H1 (cell line): Measurements from ENCODE around the gene INAFM2. TPM values are rescaled to one million over a fixed set of nuclear protein-coding genes. Genes with fewer than 3 reads are reported as not detected.

Source experiments
- CTCF ChIA-PET: fragments of 300-600 bp; sonication (Branson Sonifier 250); formaldehyde crosslinking; loops from one replicate; lab custom pipeline; 2021; ENCODE audit not compliant: partially characterized antibody; lab: Charles Lee
- POLR2A ChIA-PET: fragments of 300-600 bp; sonication (Branson Sonifier 250); formaldehyde crosslinking; loops from one replicate; lab custom pipeline; 2021; ENCODE audit warnings: inconsistent platforms; ENCODE audit not compliant: partially characterized antibody; lab: Charles Lee
- DNase-seq, 2 experiments: peaks; one replicate each; pipeline versions ENCODE4 v3.0.0 to v3.0.0-alpha.2; 2010 to 2022; ENCODE audit warnings: low spot score in 2 of 2, low read depth in 1 of 2, mixed read lengths in 1 of 2
- FAIRE-seq: peaks from 2 replicates; lab custom pipeline; 2011; peaks lifted over from hg19 to GRCh38; lab: Jason Lieb, UNC
- H2AFZ ChIP-seq: 2 replicates; pipeline ENCODE4 v1.8.1; 2012; ENCODE audit warnings: low read length, inconsistent platforms
- H2AK5ac ChIP-seq: 2 replicates; pipeline ENCODE4 v1.6.1; 2013; ENCODE audit warnings: low read depth, low read length
- H2BK120ac ChIP-seq: replicated peaks from 2 replicates; pipeline ENCODE3; 2013; ENCODE audit warnings: low read depth, low read length, inconsistent platforms
- H2BK12ac ChIP-seq: 2 replicates; pipeline ENCODE4 v1.6.1; 2013; ENCODE audit warnings: low read depth, low read length
- H2BK15ac ChIP-seq: 2 replicates; pipeline ENCODE4 v1.6.1; 2013; ENCODE audit warnings: low read length
- H2BK20ac ChIP-seq: 2 replicates; pipeline ENCODE4 v1.6.1; 2013; ENCODE audit warnings: low read length
- H2BK5ac ChIP-seq: 2 replicates; pipeline ENCODE4 v1.6.1; 2013; ENCODE audit warnings: low read depth, low read length
- H3K14ac ChIP-seq: 2 replicates; pipeline ENCODE4 v1.6.1; 2013; ENCODE audit warnings: inconsistent platforms; ENCODE audit not compliant: insufficient read length
- H3K18ac ChIP-seq: 2 replicates; pipeline ENCODE4 v1.6.1; 2013; ENCODE audit warnings: low read length; ENCODE audit errors: extremely low read depth
- H3K23ac ChIP-seq: 2 replicates; pipeline ENCODE4 v1.6.1; 2013; ENCODE audit warnings: inconsistent platforms; ENCODE audit not compliant: insufficient read length
- H3K23me2 ChIP-seq: 2 replicates; pipeline ENCODE4 v1.6.1; 2013; ENCODE audit warnings: low read depth, low read length
- H3K27ac ChIP-seq: 2 replicates; pipeline ENCODE4 v1.6.1; 2011; ENCODE audit warnings: low read depth, low read length, inconsistent platforms
- H3K27me3 ChIP-seq, 4 experiments: replicated peaks in 1 of 4; 1 replicate in 1 of 4; 2 replicates in 3 of 4; pipeline versions ENCODE4 v1.6.1 to v1.8.1; 2011 to 2013; ENCODE audit warnings: low read length in 3 of 4, mild to moderate bottlenecking in 3 of 4, inconsistent platforms in 2 of 4, mixed read lengths in 2 of 4, moderate library complexity in 1 of 4; ENCODE audit not compliant: control insufficient read depth in 3 of 4, insufficient read depth in 3 of 4; ENCODE audit errors: extremely low read depth in 1 of 4
- H3K36me3 ChIP-seq, 4 experiments: 2 replicates each; pipeline versions ENCODE4 v1.6.1 to v1.8.1; 2011 to 2013; ENCODE audit warnings: mild to moderate bottlenecking in 4 of 4, low read length in 3 of 4, moderate library complexity in 2 of 4, control low read depth in 1 of 4, inconsistent platforms in 1 of 4; ENCODE audit not compliant: insufficient read depth in 4 of 4, control insufficient read depth in 2 of 4
- H3K4ac ChIP-seq: replicated peaks from 2 replicates; pipeline ENCODE3; 2013; ENCODE audit warnings: low read length, low read depth, mixed read lengths, inconsistent platforms; ENCODE audit not compliant: insufficient read length
- H3K4me1 ChIP-seq, 4 experiments: replicated peaks in 1 of 4; 1 replicate in 1 of 4; 2 replicates in 3 of 4; pipeline versions ENCODE4 v1.6.1 to v1.8.1; 2011 to 2013; ENCODE audit warnings: low read length in 3 of 4, inconsistent platforms in 2 of 4, mixed read lengths in 1 of 4; ENCODE audit not compliant: insufficient read depth in 4 of 4, control insufficient read depth in 3 of 4
- H3K4me2 ChIP-seq, 2 experiments: 2 replicates each; pipeline versions ENCODE4 v1.6.1 to v1.8.1; 2011 to 2013; ENCODE audit warnings: low read depth in 2 of 2, low read length in 2 of 2, control low read depth in 1 of 2, inconsistent platforms in 1 of 2, mild to moderate bottlenecking in 1 of 2; ENCODE audit not compliant: insufficient read depth in 1 of 2
- H3K4me3 ChIP-seq, 4 experiments: fragments of 200-600, 300-600 bp in 1 of 4; sonication (generic), shearing (Covaris generic), sonication (Bioruptor Twin) in 1 of 4; 2 replicates each; pipeline versions ENCODE4 v1.5.1 to v1.8.1; 2011 to 2016; ENCODE audit warnings: low read length in 4 of 4, low read depth in 3 of 4, control low read depth in 2 of 4, inconsistent platforms in 2 of 4, mild to moderate bottlenecking in 2 of 4, mixed read lengths in 1 of 4, moderate library complexity in 1 of 4; ENCODE audit not compliant: insufficient read depth in 2 of 4; ENCODE audit errors: extremely low read depth in 1 of 4
- H3K56ac ChIP-seq: replicated peaks from 2 replicates; pipeline ENCODE3; 2013; ENCODE audit warnings: low read depth, mild to moderate bottlenecking, mixed read lengths, low read length, inconsistent platforms; ENCODE audit not compliant: insufficient read length
- H3K79me1 ChIP-seq: 2 replicates; pipeline ENCODE4 v1.6.1; 2013; ENCODE audit warnings: low read depth, low read length, control low read depth
- H3K79me2 ChIP-seq, 2 experiments: 2 replicates each; pipeline versions ENCODE4 v1.6.1 to v1.8.1; 2012 to 2013; ENCODE audit warnings: low read length in 2 of 2, mild to moderate bottlenecking in 2 of 2, inconsistent platforms in 1 of 2; ENCODE audit not compliant: insufficient read depth in 2 of 2, control insufficient read depth in 1 of 2
- H3K9ac ChIP-seq, 4 experiments: replicated peaks in 1 of 4; 1 replicate in 1 of 4; 2 replicates in 3 of 4; pipeline versions ENCODE4 v1.6.1 to v1.8.1; 2011 to 2013; ENCODE audit warnings: low read depth in 3 of 4, low read length in 3 of 4, control low read depth in 2 of 4, mild to moderate bottlenecking in 2 of 4, moderate library complexity in 2 of 4, inconsistent platforms in 1 of 4; ENCODE audit errors: extremely low read depth in 1 of 4
- H3K9me3 ChIP-seq, 2 experiments: 2 replicates each; pipeline versions ENCODE4 v1.6.1 to v1.8.1; 2012 to 2013; ENCODE audit warnings: mild to moderate bottlenecking in 2 of 2, moderate library complexity in 2 of 2, control low read depth in 1 of 2, inconsistent platforms in 1 of 2, low read depth in 1 of 2, low read length in 1 of 2, mixed read lengths in 1 of 2; ENCODE audit not compliant: insufficient read depth in 2 of 2
- H4K20me1 ChIP-seq, 2 experiments: replicated peaks in 1 of 2; 2 replicates each; pipeline versions ENCODE3 to v1.8.1; 2011 to 2013; ENCODE audit warnings: inconsistent platforms in 2 of 2, low read length in 2 of 2, mild to moderate bottlenecking in 1 of 2; ENCODE audit not compliant: insufficient read depth in 2 of 2, control insufficient read depth in 1 of 2
- H4K5ac ChIP-seq: 2 replicates; pipeline ENCODE4 v1.6.1; 2013; ENCODE audit warnings: low read length, low read depth, mixed read lengths, inconsistent platforms; ENCODE audit not compliant: insufficient read length
- H4K8ac ChIP-seq: 2 replicates; pipeline ENCODE4 v1.8.0; 2013; ENCODE audit warnings: mild to moderate bottlenecking, moderate library complexity, low read length, inconsistent platforms; ENCODE audit not compliant: insufficient read depth; ENCODE audit errors: extremely low read depth
- H4K91ac ChIP-seq: replicated peaks from 2 replicates; pipeline ENCODE3; 2013; ENCODE audit warnings: low read length, mixed read lengths, inconsistent platforms; ENCODE audit not compliant: insufficient read length
- CREB1 ChIP-seq: IDR thresholded peaks from 2 replicates; pipeline ENCODE4 v1.6.1; 2012; ENCODE audit warnings: inconsistent platforms
- CTCF ChIP-seq, 3 experiments: IDR thresholded peaks; 1 replicate in 2 of 3; 2 replicates in 1 of 3; pipeline versions ENCODE4 v1.5.1 to v1.6.1; 2011; ENCODE audit warnings: low read length in 3 of 3, mild to moderate bottlenecking in 3 of 3, inconsistent platforms in 2 of 3, low read depth in 1 of 3, moderate library complexity in 1 of 3; ENCODE audit not compliant: insufficient read depth in 1 of 3; ENCODE audit errors: control extremely low read depth in 1 of 3
- EZH2 ChIP-seq: fragments of 200-600 bp; sonication (generic); IDR thresholded peaks from 2 replicates; pipeline ENCODE4 v1.7.1; 2012; ENCODE audit warnings: low read depth, mild to moderate bottlenecking, moderate library complexity, low read length, inconsistent platforms; ENCODE audit not compliant: severe bottlenecking
- FOSL1 ChIP-seq: IDR thresholded peaks from 2 replicates; pipeline ENCODE4 v1.6.1; 2011; ENCODE audit warnings: mild to moderate bottlenecking, low read depth, low read length, moderate library complexity; ENCODE audit not compliant: insufficient read depth
- KDM5A ChIP-seq: fragments of 200-600 bp; IDR thresholded peaks from 2 replicates; pipeline ENCODE4 v1.7.1; 2012; ENCODE audit warnings: mild to moderate bottlenecking, low read length, inconsistent platforms, mixed read lengths
- POLR2A ChIP-seq, 2 experiments: IDR thresholded peaks; 1 replicate in 1 of 2; 2 replicates in 1 of 2; pipeline ENCODE4 v1.6.1; 2011; ENCODE audit warnings: low read depth in 2 of 2, low read length in 2 of 2, mild to moderate bottlenecking in 2 of 2; ENCODE audit errors: control extremely low read depth in 1 of 2
- SAP30 ChIP-seq: fragments of 300-600 bp; sonication (generic); IDR thresholded peaks from 2 replicates; pipeline ENCODE4 v1.7.1; 2012; ENCODE audit warnings: low read length, moderate library complexity, mild to moderate bottlenecking, inconsistent platforms; ENCODE audit not compliant: insufficient read depth, insufficient replicate concordance
- SIN3A ChIP-seq, 2 experiments: IDR thresholded peaks in 1 of 2; conservative IDR thresholded peaks in 1 of 2; 2 replicates each; pipeline ENCODE4 v1.6.1; 2011 to 2012; ENCODE audit warnings: low read length in 2 of 2, improper control_type of control experiment in 1 of 2, low read depth in 1 of 2, mild to moderate bottlenecking in 1 of 2
- SP4 ChIP-seq: IDR thresholded peaks from 2 replicates; pipeline ENCODE4 v1.6.1; 2012; ENCODE audit warnings: low read length, inconsistent platforms
- YY1 ChIP-seq: IDR thresholded peaks from 2 replicates; pipeline ENCODE4 v1.6.1; 2011; ENCODE audit warnings: low read depth, mild to moderate bottlenecking, low read length
- WGBS, 2 experiments: shearing (Covaris generic) in 1 of 2; methylation state at CpG; one replicate each; pipeline versions ENCODE4 v1.1.6 to v1.1.7; 2013 to 2015; ENCODE audit warnings: low lambda C conversion rate in 2 of 2, mixed read lengths in 2 of 2, inconsistent platforms in 1 of 2, low coverage in 1 of 2, missing lambda C conversion rate in 1 of 2; ENCODE audit not compliant: insufficient replicate concordance in 2 of 2, insufficient coverage in 1 of 2, insufficient read length in 1 of 2; ENCODE audit errors: extremely low coverage in 1 of 2, missing lambda C conversion rate in 1 of 2; 5-methylcytosine and 5-hydroxymethylcytosine counted together
- polyA plus RNA-seq, 7 experiments: library from polyadenylated mRNA; depleted of rRNA in 3 of 7; stranded (reverse) in 5 of 7; unstranded in 2 of 7; fragments of >200 nt in 5 of 7; fragments of 200-250 nt in 2 of 7; gene quantifications; 1 replicate in 5 of 7; 2 replicates in 1 of 7; 4 replicates in 1 of 7; pipeline versions ENCODE4 v1.2.1 to v1.2.3, GENCODE V29; 2011 to 2013; ENCODE audit warnings: missing spikeins in 2 of 7, mixed read lengths in 2 of 7
- total RNA-seq: library from RNA; stranded (reverse); fragmentation: NEBNext Ultra II Directional; extraction: Animal tissue kit (Norgen Biotek cat#: 25700); gene quantifications from 2 replicates; pipeline ENCODE4 v1.2.1, GENCODE V29; 2021

Gene INAFM2
- total and polyA plus RNA-seq, 2 of the 8 experiments (the other 6 are each of a cell fraction or from before 2014, with no cell fraction given): 15.3 to 35.1 TPM

- Histone ChIP-seq H3K79me2 (peaks cover 0 to 14% of the 10 kb centered on the region in 2 experiments; a peak in 3 of 4 replicates), H3K36me3 (peaks cover 0 to 11% (median 0%) of the 10 kb centered on the region in 4 experiments; a peak in 3 of 8 replicates), H2BK20ac (no peak overlapping the region), H2BK15ac (no peak overlapping the region), H3K4ac (no peak overlapping the region), H3K9me3 (no peaks in the 10 kb centered on the region; a peak in 1 of 4 replicates), H4K5ac (no peak overlapping the region), H4K20me1 (no peaks in the 10 kb centered on the region), H4K8ac (no peak overlapping the region), H3K4me2 (peak overlapping the region; percentile 58 to 82; a peak in 3 of 4 replicates), H3K27me3 (peaks cover 0 to 20% (median 9%) of the 10 kb centered on the region in 4 experiments; a peak in 4 of 7 replicates), H3K27ac (no peak overlapping the region), H3K56ac (no peak overlapping the region), H3K14ac (no peak overlapping the region), H4K91ac (no peak overlapping the region), H3K4me3 (peak overlapping the region in 1 of 4 experiments; percentile 72; a peak in 1 of 8 replicates), H3K23me2 (peaks cover 13% of the 10 kb centered on the region), H3K9ac (no peak overlapping the region), H3K4me1 (peaks cover 23 to 45% (median 33%) of the 10 kb centered on the region in 4 experiments), H3K79me1 (no peaks in the 10 kb centered on the region; the same call in 1 of the 2 replicates), H2BK120ac (no peak overlapping the region), H2AFZ (no peak overlapping the region), H3K18ac (no peak overlapping the region), H3K23ac (no peak overlapping the region), H2AK5ac (no peak overlapping the region), H2BK5ac (no peak overlapping the region), H2BK12ac (no peak overlapping the region)
- FAIRE-seq (no peak), DNase-seq (no peak)
- 97% methylated on average over 2 of the region's 2 CpGs; no CpG with 5 or more reads in 1 of the 2 experiments for WGBS, 2 experiments
- ChIA-PET POLR2A (interaction anchor here (1.2 to 5.6 kb wide), 3 partner anchors 12 to 19 kb away, joined by 3 to 66 read pairs (median 3); partner anchors contain the start of gene CCDC9B), CTCF (interaction anchor here (0.7 to 21.1 kb wide), 12 partner anchors 12 to 169 kb away, joined by 3 to 295 read pairs (median 4); partner anchors contain the start of gene CCDC9B)
- TF ChIP-seq SAP30 (no peak), SP4 (no peak), KDM5A (no peak), CTCF (IDR thresholded peaks at IDR 0.05; ENCODE audit: control extremely low read depth in 1 of 3, insufficient read depth in 1 of 3, low read depth in 1 of 3, low read length in 3 of 3) (no peak), FOSL1 (no peak), YY1 (no peak), POLR2A (IDR thresholded peaks at IDR 0.05; ENCODE audit: control extremely low read depth in 1 of 2, low read depth in 2 of 2, low read length in 2 of 2) (no peak), SIN3A (conservative IDR thresholded peaks at IDR 0.05 in 1 of 2, IDR thresholded peaks at IDR 0.05 in 1 of 2; ENCODE audit: low read depth in 1 of 2, low read length in 2 of 2) (no peak), EZH2 (no peak), CREB1 (no peak)
Measured at GRCh38 chr15:40325700-40326099, 2.2 kb downstream of the INAFM2 start.
